Measurements from ENCODE around the gene RCN1.
"Not testable (repeated sequence)": the region's sequence is repeated elsewhere in the genome, so short reads cannot be mapped to it uniquely, and the experiment has no call there.

RCN1 gene
- total RNA-seq, result 2.8 to 6.8 reads per million in 2 donors

DNA sequence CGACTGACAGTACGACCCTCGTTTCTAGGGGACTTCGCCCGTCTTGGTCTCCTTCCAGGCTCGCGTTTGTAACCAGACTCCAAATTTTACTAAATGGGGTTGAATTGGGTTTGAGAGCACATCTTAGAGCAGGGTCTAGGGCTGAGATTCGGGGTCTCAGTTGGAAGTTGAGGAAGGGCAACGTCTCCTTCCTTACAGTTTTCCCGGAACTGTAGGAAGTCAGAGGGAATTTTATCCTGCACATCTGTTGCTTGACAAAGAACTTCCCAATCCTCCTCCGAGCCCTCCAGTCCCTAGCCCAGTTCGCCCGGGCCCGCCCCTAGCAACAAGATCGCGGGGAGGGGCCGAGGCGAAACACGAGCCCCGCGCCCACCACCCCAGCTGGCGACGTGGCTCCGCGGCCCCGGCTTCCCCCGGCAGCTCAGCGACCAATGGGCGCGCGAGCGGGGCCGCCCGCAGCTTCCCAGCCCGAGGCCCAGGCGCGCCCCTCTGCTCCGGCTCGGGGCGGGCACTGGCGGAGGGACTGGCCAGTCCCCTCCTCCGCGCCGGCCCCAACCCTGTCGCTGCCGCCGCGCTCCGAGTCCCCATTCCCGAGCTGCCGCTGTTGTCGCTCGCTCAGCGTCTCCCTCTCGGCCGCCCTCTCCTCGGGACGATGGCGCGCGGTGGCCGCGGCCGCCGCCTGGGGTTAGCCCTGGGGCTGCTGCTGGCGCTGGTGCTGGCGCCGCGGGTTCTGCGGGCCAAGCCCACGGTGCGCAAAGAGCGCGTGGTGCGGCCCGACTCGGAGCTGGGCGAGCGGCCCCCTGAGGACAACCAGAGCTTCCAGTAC lies at the start of gene RCN1:
Gene RCN1 (plus strand): TSS at position 530 of the 826 bp plus-strand sequence. CDS start 123 bp downstream, at position 653.
- DNase-seq, result peak in 3 of 5 experiments; percentile 11 to 61 (median 12)

DNA sequence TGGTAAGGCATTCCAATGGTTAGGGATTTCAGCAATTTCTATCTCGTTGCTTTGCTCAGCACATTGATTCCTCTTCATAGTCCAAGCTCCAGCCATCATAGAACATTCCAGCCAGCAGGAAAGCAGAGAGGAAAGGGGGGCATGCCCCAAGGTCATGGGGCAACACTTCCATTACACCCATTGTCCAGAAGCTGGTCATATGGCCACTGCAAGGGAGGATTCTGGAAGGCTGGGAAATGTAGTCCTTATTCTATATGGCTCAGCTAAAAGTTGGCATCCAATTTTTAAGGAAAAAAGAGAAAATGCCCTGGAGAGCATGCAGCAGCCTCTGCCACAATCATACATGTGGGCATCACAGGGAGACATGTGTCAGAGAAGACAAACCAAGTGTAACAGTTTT lies 47.1 kb upstream of the RCN1 start:
- DNase-seq, result no peak

DNA sequence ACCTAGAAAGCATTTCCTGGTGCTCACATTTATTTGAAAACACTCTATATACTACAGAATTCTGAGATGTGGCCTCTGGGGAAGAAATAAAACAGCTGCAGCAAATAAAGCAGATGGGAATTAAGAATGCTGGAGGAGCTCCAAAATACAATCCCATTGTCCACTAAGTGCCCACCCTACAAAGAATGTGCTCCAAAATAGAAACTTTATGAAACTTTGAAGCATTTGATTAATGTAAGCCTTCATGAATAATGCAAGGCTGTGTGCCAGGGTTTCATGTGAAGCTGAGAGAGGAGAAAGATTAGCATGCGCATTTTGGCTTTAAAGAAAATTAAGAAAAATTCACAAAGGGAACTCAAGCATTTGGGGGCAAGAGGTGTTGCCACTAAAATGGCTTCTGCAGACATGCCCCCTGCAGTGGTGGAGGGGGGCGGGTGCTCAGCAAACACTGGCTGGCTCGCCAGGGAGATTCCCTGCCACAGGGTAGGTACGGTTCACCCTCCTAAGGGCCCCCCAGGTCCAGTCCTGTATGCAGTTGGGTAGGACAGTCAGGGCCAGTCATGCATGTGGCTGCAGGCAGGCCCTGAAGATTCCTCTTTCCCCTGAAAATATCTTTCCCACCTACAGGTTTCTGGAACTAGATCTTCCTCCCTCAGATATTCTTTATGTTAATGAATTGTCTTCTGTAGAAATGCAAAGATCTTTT lies 46.6 kb upstream of the RCN1 start:
- no peak for DNase-seq

DNA sequence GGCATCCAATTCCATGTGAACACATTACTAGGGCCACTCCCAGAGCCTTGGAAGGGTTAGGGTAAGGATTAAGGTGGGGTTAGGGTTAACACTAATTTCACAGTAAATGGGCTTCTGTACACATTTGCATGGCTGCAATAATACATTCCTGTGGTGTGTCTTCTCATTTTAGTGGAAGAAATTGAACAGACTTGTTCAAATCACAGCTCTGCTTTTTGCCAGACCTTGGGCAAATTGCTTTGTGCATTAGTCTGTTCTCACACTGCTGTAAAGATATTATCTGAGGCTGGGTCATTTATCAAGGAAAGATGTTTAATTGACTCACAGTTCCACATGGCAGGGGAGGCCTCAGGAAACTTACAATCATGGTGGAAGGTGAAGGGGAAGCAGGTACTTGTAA lies 45.4 kb upstream of the RCN1 start:
- no peak for DNase-seq

DNA sequence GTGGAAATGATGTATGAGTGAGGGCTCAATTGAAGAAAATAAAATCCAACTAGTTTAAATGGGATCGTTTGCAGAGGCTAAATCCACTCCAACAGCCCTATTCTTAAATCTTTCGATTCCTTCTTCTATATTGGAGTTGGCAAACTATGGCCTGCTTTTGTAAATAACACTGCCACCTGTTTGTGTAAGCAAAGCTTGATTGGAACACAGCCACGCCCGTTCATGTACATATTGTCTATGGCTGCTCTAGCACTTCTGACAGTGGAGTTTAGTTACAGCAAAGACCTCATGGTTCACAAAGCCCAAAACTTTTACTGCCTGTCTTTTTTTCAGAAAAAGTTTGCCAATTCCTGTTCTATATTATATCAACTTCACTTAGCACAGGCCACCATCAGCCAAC lies 40.6 kb upstream of the RCN1 start:
- DNase-seq, result no peak

DNA sequence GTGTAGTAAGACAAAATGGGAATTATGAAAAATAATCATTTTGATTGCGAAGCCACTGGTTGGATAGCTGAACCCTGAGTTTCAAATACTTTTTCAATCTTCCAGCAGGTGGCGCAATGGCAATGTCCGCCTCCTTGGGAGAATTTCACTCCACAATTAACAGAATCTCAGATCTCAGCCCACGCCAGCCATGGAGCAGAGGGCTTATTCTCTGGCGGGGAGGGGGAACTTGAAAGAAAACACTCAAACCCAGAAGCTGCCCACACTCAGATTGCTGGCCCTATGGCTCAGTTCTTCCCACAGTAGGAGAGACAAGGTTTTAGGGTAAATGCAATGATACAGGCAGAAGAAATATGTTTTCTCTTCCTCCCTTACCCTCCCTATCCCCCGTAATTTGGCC lies 38.7 kb upstream of the RCN1 start:
- DNase-seq, result peak in 4 of 5 experiments; percentile 18 to 34 (median 22)

DNA sequence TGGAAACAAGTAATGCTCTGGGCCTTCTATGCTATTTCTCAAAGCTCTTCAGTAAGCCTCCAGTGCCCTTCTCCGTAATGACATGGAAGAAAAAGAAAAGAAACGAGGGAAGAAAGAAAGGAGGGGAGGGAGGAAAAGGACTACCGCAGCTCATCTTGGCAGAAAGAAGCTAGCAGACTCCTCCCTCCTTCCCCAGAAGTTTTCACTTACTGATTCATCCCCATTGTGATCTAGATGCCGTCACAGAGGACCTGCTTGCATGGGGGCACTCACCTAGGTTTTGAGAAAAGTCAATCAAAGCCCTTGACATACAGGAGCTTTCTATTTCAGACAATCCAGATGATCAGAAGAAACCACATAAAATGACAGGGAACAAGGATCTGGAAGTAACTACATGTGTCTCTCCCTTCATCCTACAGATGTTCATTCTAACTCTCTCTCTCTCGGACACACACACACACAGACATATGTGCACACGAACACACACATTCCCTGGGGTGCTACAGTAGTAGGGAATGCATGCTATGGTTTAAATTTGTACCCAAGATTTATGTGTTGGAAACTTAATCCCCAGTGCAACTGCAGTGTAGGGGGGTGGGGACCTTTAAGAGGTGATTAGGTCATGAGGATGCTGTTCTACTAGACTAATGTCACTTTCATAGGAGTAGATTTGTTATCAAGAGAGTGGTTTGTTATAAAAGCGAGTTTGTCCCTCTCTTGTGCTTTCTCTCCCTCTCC lies 37.6 kb upstream of the RCN1 start:
- DNase-seq, result no peak

DNA sequence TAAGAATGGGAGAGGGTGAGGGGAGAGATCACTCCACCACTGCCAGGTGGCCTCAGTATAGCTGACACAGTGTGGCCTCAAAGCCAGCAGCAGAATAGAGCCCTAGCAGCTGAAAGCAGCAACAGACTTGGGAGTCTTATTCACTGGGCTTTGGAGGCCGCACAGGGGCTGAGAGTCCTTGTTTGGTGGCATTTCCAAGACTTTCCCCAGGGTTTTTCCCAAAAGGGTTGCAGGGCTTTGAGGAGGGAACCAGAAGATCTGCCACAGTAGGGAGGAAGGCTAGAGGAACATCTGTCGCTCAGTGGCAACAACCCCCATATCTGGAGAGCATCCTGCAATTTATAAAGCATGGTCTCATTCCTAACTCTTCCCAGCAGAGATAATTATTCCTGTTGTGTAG lies 35.0 kb upstream of the RCN1 start:
- no peak for DNase-seq

DNA sequence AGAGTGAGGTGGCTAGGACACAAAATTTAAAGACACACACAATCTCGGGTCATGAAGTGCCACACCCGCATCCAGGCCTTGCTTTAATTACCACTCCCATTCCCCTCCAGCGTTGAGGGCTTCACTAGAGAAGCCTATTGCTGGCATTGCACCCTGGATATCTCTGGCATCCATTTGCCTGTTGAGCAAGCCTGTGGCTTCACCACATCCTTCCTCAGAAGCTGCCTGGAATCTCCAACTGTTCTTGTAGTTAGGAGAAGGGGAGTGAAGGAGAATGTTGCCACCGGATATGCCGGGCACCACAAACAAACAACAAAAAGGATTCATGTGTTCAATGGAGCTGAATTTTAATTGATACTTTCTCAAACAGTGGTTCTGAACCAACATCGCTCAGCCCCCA lies 34.4 kb upstream of the RCN1 start:
- peak in 1 of 5 experiments; percentile 2 for DNase-seq

DNA sequence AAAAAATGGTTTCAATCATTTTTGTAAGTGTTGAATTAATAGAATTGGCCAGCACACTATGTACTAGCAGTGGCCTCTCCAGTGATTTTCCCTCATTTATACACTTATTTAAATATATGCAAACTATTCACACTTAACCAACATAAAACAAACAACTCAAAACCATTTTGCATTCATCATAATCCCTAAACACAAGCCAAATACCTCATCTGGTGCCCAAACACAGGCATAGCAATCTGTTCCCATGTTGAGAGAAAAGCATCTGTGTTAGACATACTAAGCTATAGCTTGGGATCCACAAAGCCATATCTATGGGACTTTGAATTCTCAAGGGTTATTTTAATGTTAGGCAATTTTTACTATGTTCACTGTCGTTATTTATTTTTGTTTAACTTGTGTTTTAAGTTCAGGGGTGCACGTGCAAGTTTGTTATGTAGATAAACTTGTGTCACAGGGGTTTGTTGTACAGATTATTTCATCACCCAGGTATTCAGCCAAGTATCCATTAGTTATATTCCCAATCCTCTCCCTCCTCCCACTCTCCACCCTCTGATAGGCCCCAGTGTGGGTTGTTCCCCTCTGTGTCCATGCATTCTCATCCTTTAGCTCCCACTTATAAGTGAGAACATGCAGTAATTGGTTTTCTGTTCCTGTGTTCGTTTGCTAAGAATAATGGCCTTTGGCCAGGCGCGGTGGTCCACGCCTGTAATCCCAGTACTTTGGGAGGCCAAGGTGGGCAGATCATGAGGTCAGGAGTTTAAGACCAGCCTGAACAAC lies 31.0 kb upstream of the RCN1 start:
- DNase-seq, result no peak

DNA sequence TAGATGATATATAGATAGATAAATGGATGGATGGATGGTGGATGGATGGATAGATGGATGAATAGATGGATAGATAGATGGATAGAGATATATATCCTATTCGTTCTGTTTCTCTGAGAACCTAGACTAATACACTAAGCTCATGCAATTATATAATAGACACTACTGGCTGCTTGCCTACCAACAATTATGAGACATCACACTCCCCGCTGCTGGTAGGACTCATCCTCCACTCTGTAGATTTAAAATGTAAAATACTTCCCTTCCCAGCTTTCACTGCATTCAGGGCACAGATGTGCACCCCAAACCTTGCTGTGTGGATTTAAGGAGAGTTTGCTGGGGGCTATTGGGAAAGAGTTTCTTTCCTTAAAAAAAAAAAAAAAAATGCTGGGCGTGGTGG lies 28.3 kb upstream of the RCN1 start:
- no peak for DNase-seq

DNA sequence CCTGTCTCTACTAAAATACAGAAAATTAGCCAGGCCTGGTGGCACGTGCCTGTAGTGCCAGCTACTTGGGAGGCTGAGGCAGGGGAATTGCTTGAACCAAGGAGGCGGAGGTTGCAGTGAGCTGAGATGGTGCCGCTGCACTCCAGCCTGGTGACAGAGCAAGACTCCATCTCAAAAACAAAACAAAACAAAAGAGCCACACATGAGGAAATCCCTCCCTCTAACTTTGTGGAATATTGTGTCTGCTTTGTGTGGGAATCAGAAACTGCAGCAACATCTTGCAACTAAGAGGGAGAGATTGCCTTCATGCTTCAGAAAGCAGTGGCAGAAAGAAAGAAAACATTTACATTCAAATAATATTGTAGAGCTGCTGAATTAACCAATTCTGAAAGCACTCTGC lies 27.8 kb upstream of the RCN1 start:
- not testable (repeated sequence) for DNase-seq

DNA sequence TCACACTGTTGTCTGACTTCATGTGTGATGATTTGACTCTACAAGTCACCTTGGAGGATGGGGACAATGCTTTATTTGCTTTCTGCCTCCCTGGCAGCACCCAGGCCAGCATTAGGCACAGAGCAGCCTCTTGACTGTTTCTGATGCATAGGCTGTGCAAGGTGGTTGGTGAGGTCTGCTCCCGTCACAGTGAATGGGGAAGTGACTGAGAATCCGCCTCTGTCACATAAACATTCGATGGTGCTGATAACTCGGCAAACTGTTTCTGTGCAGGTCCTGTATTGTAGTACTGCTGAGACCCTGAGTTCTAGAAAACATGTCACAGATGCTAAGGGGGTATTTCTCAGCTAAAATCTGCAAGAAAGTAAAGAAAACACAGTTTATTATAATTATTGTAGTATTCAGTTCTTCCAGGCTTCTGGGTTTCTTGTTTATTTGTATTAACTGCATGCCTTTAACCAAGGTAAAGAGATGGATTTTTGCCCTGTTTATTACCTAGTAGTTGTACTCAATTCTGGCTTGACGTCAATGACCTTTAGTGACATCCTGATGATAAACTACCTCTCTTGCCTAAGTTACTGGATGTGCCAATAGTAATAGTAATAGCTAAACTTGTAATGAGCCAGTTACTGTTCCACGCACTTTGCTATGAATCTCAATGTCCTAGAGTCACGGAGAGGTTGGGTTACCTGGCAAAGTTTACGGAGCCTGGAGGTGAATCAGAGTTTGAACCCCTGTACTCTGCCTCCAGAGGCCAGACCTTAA lies 24.8 kb upstream of the RCN1 start:
- no peak for DNase-seq

DNA sequence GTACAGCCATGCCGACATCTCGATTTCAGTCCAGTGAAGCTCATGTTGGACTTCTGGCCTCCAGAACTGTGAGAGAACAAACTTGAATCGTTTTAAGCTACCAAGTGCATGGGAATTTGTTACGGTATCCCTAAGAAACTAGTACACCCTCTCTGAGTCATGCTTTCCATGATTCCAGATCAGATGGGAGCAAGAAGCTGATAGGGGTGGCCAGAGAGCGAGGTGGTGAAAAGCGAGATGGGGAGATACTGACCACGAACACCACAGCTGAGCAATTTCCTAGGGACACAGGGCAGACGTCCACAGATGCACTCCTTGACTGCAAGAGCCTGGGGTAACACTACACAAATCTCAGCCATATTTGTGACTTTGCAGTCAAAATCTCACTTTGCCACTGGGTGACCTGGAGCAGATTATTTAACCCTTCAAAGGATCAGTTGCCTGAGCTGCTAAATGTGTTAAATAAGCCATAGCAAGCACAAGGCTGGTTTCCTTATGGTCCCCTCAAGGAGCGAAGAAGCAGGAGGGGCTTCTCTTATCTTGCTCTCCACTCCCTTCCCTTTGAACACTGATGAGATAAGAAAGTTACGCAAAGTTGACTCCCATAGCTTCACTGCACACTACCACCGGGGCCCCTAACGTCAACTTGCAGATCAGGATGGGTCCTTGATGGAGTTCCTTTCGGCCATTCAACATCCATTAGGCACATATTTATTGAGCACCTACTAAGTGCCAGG lies 22.6 kb upstream of the RCN1 start:
- no peak for DNase-seq

DNA sequence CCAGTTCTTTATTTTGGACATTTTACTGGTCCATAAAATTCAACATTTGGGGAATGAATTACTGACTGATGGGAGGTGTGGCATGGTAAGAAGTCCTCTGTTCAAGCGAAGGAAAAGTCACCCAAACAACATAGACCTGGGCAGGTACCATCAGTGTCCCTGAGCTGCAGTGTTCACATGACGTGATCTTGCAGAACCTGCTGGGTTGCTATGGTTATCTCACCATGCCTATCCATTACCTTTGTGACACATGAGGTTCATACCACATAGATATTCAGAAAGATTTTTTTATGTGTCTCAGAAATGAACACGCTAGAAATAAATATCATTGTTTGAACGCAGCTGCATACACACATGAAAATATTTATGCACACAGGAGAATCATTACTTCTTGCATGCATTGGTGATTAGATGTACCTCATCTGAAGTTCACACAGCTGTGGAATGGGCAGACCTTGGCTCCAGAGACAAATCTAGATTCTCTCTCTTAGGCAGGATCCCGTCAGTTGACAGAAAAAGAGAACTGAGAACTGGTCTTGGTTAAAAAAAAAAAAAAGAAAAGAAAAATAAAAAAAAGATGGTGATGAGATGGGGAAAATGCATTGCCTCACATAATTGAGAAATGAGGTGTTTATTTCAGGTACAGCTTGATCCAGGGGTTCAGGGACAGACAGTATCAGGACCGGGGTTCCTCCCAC lies 21.4 kb upstream of the RCN1 start:
- no peak for DNase-seq

DNA sequence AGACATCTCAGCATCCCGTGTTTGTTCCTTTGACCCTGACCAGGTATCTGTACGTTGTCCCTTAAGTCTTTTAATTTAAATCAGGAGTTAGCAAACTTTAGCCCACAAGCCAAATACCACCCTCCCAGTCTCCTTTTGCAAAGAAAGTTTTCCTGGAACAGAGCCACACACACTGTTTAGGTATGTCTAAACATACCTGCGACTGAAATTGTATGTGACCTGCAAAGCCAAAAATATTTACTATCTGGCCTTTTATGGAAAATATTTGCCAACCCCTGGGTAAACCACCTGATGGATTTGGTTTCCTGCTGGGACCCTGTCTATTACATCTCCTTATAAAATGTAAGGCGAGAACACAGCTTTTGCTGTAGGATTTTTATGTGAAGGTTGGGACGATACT lies 20.2 kb upstream of the RCN1 start:
- no peak for DNase-seq

DNA sequence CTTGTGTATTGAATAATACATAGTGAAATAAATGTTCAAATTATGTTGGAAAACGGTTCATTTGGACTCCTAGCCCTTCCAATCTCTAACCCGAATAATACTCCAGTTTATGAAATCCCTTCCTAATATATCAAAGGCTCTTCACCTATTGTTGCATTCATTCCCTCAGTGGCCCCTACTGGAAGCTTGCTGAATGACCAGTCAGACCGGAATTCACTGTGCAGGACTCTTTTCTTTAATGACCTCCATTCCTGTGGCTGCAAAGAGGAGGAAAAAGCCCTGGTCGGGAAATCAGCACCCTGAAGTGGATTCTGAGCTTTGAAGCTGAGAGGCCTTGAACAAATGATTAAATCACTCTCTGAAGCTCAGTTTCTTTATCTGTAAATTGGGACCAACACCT lies 19.1 kb upstream of the RCN1 start:
- DNase-seq, result no peak

DNA sequence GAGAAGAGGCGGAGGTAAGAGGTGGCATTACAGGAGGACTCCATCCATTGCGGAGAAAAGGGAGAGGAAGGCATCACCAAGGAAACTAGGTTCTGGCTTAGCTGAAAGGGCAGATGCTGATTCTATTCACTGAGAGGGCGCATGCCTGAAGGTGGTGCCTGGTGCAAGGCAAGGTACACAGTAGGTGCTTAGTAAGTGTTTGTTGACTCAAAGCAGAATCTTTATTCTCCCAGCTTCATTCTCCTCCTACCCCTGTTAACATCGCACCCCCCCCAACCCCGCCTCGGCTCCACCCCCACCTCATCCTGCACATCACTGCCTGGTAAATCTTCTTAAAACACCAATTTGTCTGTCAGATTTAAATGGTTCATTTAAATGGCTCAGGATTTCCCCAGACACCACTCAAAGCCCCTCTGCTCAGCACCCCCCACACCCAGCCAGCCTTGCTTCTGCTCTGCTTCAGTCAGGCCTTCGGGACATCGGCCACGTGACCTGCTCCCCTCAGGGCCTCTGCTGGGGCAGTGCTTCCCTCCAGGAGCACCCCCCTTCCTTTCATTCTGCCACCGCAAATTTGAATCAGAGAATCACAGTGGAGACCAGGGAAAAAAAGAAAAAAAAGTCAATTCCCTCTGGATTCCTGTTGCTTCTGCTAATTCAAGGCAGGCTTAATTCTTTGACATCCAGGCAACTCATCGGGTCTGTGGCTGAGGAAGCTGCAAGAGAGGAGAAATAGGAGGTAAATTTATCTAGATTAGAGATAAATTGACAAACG lies 17.8 kb upstream of the RCN1 start:
- no peak for DNase-seq

DNA sequence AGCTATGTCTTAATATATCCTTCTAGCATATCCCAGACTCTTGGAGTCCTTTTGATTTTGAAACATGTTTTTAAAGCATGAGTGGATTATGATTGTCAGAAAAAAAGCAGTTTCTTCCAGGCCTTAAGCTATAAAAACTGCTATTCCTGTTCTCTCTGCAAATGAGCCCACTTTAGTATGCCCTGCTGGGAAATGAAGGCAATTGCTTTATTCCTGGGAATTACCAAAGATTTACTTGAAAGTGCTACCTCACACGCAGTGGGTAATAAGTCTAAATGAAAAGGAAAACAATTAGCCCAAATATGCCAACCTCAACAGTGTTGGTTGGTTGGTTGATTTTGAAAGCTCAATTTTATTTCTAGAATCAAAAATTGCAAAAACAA lies 17.2 kb upstream of the RCN1 start:
- no peak for DNase-seq

DNA sequence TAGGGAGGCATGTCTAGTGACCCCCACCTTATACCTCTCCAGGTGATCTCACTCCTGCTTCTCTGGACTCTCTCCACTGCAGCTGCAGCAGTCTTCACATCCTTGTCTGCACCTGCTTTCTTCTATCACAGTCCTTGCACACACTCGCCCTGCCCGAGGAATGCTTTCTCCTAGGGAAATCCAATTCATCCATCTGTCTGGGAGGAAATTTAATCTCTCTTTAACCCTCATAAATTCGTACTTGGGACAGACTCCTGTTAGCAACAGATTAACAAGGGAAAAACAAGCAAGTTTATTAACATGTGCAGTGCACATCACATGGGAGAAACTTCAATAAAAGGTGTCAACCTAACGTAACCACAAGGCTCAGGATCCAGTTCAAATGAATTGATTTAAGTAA lies 11.3 kb upstream of the RCN1 start:
- no peak for DNase-seq
